NCI-H2227 (cell line): ENCODE measurements around the gene BHLHE40.
"Not testable (repeated sequence)": the region's sequence is repeated elsewhere in the genome, so short reads cannot be mapped to it uniquely, and the experiment has no call there.

Source experiments
- DNase-seq: peaks from one replicate; lab custom pipeline; 2025; ENCODE audit not compliant: unreplicated experiment; lab: John Stamatoyannopoulos, UW

BHLHE40 gene

DNA sequence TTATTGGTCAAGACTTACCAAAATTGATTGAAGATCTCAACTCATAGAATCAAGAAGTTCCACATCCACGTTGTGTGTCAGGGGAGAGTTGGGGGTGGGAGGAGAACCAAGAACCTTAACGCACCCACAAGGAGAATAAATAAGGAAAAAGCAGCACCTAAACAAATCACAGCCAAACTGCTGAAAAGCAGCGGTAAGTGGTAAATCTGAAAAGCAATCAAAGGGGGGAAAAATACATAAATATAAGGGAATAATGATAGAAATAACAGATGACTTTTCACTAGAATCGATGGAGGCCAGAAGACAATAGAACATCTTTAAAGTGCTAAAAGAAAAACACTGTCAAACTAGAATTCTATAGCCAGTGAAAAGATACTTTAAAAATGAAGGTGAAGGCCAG lies 20.1 kb upstream of the BHLHE40 start:
- no peak for DNase-seq

DNA sequence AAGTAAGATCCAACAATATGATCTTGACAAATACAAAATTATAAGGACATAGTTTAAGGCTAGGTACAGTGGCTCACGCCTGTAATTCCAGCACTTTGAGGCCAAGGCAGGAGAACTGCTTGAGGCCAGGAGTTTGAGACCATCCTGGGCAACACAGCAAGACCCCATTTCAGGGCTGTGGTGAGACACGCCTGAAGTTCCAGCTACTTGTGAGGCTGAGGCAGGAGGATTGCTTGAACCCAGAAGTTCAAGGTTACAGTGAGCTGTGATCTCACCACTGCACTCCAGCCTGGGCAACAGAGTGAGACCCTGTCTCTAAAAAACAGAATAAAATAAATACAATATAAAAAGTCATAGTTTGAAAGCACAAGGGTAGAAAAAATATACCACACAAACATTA lies 17.4 kb upstream of the BHLHE40 start:
- DNase-seq: not testable (repeated sequence)

DNA sequence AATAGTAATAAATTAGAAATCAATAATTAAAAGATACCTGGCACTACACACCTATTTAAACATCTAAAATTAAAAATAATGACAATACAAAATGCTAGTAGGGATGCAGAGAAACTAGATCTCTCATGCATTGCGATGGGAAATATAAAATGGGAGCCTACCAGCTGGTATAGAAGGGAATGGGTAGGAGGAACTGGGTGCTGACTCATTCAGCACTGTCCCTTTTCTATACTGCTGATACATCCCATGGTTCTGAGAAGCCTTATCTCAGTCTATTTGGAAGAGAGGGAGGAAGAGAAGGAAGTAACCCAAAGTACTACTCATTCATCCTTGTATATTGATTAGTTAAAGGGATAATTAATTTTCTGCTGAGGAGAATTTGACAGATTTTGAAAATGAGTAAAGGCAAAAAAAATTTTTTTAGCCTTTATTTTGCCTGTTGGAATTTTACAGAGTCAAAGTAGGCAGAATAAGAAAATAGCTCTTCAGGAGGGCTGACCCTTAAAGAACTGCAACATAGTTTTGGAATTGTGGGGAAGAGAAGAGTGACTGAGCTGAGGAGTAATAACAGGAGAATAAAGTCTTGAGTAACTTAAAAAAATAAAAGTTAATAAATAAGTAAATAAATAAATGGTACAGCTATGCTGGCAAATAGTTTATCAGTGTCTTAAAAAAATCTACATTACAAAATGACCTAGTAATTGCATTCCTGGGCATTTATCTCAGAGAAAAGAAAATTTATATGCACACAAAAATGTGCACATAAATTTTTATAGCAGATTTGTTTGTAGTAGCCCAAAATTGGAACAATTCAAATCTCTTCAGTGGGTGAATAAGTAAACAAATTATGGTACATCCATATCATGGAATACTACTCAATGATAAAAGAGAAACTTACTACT lies 15.3 kb upstream of the BHLHE40 start:
- DNase-seq: no peak

DNA sequence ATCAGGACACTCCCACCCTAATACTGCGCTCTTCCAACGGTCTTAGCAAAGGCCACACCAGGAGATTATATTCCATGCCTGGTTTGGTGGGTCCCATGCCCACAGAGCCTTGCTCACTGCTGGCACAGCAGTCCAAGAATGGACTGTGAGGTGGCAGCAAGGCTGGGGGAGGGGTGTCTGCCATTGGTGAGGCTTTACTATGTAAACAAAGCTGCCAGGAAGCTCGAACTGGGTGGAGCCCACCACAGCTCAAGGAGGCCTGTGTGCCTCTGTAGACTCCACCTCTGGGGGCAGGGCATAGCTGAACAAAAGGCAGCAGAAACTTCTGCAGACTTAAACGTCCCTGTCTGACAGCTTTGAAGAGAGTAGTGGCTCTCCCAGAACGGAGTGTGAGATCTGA lies 13.2 kb upstream of the BHLHE40 start:
- not testable (repeated sequence) for DNase-seq

DNA sequence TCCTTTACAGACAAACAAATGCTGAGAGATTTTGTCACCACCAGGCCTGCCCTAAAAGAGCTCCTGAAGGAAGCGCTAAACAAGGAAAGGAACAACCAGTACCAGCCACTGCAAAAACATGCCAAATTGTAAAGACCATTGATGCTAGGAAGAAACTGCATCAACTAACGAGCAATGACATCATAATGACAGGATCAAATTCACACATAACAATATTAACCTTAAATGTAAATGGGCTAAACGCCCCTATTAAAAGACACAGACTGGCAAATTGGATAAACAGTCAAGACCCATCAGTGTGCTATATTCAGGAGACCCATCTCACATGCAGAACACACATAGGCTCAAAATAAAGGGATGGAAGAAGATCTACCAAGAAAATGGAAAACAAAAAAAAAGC lies 11.6 kb upstream of the BHLHE40 start:
- not testable (repeated sequence) for DNase-seq

DNA sequence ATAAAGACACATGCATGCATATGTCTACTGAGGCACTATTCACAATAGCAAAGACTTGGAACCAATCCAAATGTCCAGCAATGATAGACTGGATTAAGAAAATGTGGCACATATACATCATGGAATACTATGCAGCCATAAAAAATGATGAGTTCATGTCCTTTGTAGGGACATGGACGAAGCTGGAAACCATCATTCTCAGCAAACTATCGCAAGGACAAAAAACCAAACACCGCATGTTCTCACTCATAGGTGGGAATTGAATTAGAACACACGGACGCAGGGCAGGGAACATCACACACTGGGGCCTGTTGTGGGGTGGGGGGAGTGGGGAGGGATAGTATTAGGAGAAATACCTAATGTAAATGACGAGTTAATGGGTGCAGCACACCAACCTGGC lies 7.8 kb upstream of the BHLHE40 start:
- not testable (repeated sequence) for DNase-seq

DNA sequence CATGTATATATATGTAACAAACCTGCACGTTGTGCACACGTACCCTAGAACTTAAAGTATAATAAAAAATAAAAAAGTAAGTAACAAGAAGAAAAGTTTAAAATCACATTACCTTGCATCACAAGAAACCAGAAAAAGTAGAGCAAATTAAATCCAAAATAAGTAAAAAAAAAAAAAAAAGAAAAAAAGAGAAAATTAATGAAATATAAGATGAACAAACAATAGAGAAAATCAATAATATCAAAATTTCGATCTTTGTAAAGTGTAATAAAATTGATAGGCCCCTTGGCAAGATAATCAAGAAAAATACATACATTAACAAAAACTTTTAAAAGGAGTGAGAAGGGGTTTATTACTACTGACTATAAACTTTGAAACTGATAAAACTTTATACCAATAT lies 7.4 kb upstream of the BHLHE40 start:
- DNase-seq: no peak

DNA sequence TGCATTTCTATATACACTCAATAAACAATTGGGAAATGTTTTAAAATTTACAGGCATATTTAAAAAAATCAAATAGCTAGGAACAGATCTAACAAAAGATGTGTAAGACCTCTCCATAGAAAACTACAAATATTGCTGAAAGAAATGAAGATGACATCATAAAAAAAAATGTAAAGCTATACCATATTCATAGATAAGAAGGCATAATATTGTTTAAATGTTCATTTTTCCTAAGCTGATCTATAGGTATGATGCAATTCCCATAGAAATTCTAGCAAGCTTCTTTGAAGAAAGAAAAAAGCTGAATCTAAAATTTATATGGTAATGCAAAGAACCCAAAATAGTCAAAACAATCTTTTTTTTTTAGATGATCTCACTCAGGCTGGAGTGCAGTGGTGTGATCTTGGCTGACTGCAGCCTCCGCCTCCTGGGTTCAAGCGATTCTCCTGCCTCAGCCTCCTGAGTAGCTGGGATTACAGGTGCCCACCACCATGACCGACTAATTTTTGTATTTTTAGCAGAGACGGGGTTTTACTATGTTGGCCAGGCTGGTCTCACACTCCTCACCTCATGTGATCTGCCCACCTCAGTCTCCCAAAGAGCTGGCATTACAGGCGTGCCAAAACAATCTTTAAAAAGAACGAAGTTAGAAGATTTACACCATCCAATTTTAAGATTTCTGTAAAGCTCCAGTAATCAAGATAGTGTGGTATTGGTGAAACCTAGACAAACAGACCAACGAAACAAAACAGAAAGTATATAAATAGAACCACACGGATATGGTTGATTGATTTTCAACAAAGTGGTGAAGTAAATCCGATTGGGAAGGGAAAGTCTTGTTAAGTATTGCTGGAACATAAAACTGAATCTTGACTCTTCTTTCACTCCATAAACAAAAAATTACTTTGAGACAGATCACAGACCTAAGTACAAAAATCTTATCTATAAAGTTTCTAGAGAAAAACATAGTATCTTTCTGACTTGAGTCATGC lies 6.3 kb upstream of the BHLHE40 start:
- DNase-seq: no peak

DNA sequence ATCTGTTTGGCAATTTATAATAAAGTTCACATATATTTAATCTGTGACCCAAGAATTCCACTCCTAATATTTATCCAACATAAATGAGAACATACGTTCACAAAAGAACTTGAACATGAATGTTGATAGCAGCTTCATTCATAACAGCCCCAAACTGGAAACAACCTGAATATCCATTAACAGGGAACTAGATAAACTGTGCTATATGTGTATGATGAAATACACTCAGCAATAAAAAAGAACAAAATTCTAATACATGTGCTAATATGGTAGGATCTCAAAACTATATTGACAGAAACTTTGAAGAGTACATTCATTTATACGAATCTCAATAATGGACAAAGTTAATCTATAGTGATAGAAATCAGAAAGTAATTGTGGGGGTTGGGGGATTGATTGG lies 5.1 kb upstream of the BHLHE40 start:
- no peak for DNase-seq

DNA sequence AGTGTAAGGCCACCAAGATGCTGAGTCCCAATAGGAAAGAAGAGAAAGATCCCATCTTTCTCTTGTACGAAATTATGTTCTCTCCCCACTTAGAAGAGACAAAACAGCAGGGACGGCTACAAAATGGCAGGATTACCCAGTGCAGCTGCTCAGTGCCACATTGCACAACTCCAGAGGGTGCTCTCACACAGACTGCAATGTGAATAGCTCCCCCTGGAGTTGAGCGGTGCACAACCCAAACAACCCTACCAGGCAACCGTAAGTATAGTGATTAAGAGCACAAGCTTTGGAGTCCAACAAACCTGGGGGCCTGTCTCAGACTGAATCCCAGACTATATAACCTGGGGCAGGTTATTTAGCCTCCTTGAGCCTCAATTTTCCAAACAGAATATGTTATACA lies 3.1 kb upstream of the BHLHE40 start:
- peak; percentile 54 for DNase-seq

DNA sequence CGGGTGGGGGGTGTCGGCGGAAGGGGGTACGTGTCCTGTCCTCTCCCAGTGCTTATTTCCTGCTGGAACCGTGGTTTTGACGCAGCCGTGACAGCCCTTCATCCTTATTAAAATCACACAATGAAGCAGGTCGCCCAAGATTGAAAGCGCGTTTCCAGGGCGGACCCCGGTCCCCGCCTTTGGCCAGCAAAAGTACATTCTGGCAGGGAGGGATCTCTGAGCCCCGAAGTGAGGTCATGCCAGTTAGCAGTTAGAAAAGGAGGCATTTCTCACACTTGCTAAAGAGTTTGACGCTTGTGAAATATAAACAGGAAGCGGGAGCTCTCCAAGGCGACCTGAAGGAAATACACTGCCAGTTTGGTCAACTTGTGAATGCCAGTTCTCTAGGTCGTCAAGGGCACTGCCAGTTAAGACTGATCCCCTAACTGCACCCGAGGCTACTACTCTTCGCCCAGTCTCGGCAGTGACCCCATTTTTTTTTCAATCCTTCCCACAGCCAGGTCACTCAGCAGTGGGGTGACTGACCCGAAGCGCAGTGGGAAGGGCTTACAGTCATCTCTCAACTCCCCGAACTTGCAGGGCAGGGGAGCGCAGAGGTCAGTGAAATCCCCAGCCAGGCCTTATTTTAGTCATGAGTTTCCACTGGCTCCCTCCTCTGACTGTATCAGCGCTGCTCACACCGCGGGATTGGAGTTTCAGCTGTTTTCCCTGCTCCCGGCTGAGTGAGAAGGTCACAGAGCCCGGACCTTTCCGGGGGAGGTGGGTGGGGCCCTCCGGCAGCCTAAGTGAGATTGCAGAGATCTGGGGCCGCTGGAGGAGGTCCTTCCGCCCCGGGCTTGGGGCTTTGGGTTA lies 2.0 kb upstream of the BHLHE40 start:
- peak; percentile 51 for DNase-seq

DNA sequence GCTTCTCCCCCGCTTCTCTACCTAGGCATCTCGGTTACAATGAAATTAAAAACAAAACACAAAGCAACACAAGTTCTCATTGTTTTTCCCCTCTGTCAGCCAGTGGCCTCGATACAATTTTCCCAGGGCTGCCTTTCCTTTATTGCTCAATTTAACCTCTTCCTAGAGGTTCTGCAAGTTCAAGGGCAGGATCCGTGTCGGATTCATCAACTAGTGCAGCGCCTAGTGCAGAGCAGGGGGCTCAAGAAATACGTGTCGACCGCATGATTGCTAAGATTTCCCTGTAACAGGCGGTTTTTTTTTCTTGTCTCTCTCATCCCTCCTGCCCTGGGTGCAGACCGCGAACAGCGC lies 1.4 kb upstream of the BHLHE40 start:
- no peak for DNase-seq

DNA sequence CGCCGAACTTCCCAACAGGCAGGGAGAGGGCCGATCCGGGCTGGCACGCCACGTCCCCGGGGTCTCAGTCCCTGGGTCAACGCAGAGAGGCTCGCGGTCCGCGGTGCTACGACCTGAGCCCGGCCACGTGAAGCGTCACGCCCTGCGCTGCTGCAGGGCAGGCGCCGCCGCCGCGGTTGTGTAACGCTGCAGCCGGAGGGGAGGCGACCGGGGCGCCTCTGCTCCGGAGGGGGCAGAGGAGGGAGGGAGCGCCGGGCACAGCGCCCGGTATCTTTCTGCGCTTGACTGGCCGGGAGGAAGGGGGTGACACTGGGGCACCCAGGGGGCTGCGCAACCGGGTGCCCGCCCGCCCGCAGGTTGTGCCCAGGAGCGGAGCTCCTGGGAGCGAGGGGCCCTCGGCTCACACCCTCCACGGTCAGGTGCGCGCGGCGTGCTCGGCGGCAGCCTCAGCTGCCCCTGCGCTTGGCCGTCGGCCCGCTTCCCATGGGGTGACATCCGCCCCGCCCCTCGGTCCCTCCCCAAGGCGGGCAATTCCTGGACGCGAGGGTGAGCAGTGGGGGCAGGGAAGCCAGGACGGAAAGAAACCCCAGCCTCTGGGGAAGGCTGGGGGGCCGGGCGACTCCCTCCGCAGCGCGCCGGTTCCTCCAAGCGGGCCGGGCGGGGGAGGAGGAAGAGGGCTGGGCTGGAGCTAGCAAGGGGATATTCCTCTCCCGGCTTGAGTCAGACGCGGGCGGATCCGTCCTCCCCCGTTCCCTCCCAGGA lies 852 bp upstream of the BHLHE40 start:
- DNase-seq: peak; percentile 92

DNA sequence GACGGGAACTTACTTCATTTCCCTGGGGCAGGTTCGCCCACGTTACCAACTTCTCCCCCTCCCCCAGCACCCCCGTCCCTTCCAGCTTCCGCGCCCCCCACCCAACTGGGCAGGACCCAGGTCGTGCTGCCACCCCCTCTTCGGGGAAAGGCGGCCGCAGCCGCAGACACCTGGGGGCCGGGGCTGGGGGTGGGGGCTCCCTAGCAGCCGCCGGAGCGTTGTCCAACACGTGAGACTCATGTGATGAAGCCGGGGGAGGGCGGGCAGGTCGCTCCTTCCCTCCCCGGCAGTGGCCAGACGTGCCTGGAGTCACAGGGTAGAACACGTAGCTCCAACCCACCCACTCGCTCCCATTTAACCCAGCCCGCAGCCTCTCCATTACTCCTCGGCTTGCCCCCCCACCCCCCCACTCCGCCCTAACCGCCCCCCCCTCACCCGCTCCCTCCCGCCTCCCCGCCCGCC lies 240 bp upstream of the BHLHE40 start:
- peak; percentile 89 for DNase-seq

DNA sequence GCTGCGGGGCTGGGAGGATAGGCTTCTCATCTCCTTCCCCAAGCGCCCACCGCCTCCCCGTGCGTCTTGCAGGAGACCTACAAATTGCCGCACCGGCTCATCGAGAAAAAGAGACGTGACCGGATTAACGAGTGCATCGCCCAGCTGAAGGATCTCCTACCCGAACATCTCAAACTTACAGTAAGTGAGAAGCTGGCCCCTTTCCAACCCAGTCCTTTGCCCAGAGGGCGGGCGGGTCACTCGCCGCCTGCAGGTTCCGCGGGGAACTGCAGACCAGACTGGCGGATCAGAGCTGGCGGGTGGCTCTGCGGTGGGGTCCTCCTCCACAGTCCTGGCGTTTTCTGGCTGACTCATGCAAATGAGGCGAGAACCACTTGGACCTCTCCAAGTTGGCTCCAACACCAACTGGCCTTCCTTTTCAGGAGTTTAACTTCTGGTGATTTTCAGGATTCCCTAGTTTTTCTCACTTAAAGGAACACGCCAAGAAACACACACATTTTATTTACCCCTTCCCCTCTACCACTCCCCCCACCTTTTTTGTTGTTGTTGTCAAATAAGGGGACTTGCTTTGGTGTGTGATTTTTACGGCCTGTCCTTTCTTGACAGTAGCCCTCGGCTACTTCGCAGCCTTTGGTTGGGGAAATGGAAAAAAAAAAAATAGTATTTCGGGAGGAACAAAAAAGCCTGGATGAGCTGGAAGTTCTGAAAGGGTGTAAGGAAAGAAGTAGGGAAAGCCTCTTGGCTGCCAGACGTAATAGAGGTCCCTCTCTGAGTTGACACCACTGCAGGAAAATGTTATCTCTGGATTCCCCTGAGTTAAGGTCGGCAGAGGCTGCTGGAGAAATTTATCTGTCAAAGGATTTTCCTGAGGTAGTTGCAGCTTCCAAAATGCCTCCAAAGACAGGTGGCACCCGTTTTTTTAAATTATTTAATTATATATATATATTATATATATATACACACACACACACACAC lies 1.3 kb downstream of the BHLHE40 start:
- peak; percentile 70 for DNase-seq

DNA sequence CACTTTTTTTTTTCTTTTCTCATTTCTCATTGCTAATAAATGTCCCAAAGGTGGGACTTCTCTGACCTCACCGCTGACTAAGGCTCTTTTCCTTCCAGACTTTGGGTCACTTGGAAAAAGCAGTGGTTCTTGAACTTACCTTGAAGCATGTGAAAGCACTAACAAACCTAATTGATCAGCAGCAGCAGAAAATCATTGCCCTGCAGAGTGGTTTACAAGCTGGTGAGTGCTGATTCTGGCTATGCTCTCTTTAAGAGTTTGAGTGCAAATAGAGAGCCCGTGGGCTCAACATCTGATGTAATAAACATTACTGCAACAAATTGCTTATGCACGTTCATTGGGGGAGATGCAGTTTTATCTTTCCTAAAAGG lies 2.0 kb downstream of the BHLHE40 start:
- DNase-seq: no peak

DNA sequence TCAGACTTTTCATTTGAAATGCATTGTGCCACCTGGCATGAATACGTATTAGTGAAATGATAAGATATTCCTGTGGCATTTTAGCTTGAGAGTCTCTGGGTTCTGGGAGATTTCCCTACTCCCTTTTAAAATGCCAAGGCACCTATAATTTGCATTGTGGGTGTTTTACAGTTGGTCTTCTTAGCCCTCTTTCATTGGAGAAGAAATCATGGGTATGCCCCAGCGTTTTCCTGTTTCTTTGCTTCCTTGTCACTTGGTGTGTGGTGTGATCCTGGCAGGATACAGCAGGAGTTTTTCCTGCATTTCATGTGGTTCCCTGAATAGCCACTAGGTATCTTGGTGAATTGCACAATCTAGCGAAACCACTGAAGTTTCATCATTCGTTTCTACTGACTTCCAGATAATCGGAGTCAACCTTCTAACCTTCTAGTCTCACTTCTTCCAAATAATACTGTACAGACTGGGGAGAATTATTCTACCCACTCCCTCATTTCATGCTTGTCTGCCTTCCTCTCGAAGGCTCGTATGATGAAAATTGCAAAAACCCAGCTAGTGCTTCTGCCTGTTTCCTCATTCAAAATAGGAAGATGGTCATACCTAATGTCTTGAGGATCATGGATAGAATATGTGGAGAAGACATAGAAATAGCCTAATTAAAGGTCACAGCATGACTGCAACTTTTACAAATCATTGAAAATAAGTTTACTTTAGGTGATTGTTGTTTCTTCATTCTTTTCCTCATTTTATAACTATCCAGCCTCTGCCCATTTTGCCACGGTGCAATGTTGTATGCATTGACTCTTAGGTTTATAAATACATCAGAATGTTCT lies 2.6 kb downstream of the BHLHE40 start:
- peak; percentile 10 for DNase-seq
